BLaER1 treated with 17β-estradiol and CSF1 and Interleukin-3, amounts not matched to agents 10 nM and 100 nM (cell line): ENCODE measurements around the gene DTNBP1.
A peak's percentile ranks its signal among the peaks of the same experiment; 100 is the strongest.

Source experiments
- H3K27ac ChIP-seq, 11 experiments: shearing (Covaris generic); formaldehyde crosslinking; 2 replicates each; pipeline ENCODE4 v1.8.1; 2022
- H3K27me3 ChIP-seq, 11 experiments: shearing (Covaris generic); formaldehyde crosslinking; 2 replicates each; pipeline ENCODE4 v1.8.1; 2022
- H3K36me3 ChIP-seq, 11 experiments: shearing (Covaris generic); formaldehyde crosslinking; 2 replicates each; pipeline ENCODE4 v1.8.1; 2022
- H3K4me1 ChIP-seq, 10 experiments: shearing (Covaris generic); formaldehyde crosslinking; 2 replicates each; pipeline ENCODE4 v1.8.1; 2022
- H3K4me2 ChIP-seq, 11 experiments: shearing (Covaris generic); formaldehyde crosslinking; 2 replicates each; pipeline ENCODE4 v1.8.1; 2022
- H3K4me3 ChIP-seq, 10 experiments: shearing (Covaris generic); formaldehyde crosslinking; 2 replicates each; pipeline ENCODE4 v1.8.1; 2022
- H3K9ac ChIP-seq, 11 experiments: shearing (Covaris generic); formaldehyde crosslinking; 2 replicates each; pipeline ENCODE4 v1.8.1; 2022
- H3K9me3 ChIP-seq, 11 experiments: shearing (Covaris generic); formaldehyde crosslinking; replicated peaks in 1 of 11; 2 replicates each; pipeline ENCODE4 v1.8.1; 2022
- H4K20me1 ChIP-seq, 11 experiments: shearing (Covaris generic); formaldehyde crosslinking; 2 replicates each; pipeline ENCODE4 v1.8.1; 2022
- Cebpa-rat ChIP-seq, 11 experiments: shearing (Covaris generic); IDR thresholded peaks; 2 replicates each; pipeline ENCODE4 v1.8.1; 2022

DTNBP1 gene

DNA sequence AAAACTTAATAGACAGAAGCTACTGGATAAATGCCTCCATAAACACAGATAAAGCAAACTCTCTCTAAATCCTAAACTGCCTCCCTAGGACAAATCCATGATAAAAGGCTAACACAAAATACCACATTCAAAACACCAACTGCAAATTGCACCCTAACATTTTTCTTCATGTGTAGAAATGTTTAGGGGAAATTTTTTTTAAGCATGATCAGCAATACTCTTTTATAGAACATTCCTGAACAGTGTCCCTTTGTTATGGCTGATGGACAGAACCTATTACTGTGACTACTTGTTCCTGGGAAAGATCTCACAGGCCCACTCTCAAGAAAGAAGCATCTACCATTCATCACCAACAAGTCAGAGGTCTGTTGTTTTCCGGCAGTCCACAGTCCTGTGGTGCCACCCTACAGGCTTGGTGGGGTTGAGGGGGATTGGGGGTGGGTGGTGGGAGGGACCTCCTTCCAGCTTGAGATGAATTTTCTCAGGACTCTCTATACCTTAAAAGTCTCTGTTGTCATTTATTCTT lies 64.5 kb downstream of the DTNBP1 start:
- Histone ChIP-seq H3K4me3 (no peak overlapping the region), H3K9ac (no peak overlapping the region), H3K36me3 (peaks cover 17 to 61% (median 35%) of the 10 kb centered on the region in 11 experiments; a peak in 21 of 22 replicates), H3K4me1 (peaks cover 14 to 31% (median 20%) of the 10 kb centered on the region in 10 experiments; a peak in 18 of 20 replicates), H3K9me3 (no peaks in the 10 kb centered on the region), H4K20me1 (peaks cover 0 to 17% (median 0%) of the 10 kb centered on the region in 11 experiments; a peak in 4 of 22 replicates), H3K4me2 (no peak overlapping the region), H3K27ac (no peak overlapping the region), H3K27me3 (no peaks in the 10 kb centered on the region)
- no peak for TF ChIP-seq Cebpa-rat (IDR thresholded peaks at IDR 0.05)

GRCh38 chr6:15596186-15596896 lies 66.5 kb downstream of the DTNBP1 start:
- Histone ChIP-seq H3K4me2 (peak overlapping the region in 10 of 11 experiments; percentile 11 to 77 (median 39); a peak in 16 of 22 replicates), H3K4me1 (peaks cover 14 to 31% (median 20%) of the 10 kb centered on the region in 10 experiments; a peak in 18 of 20 replicates), H3K4me3 (no peak overlapping the region), H3K27me3 (no peaks in the 10 kb centered on the region), H4K20me1 (peaks cover 0 to 18% (median 0%) of the 10 kb centered on the region in 11 experiments; a peak in 4 of 22 replicates), H3K9ac (no peak overlapping the region), H3K27ac (peak overlapping the region in 3 of 11 experiments; percentile 11 to 35 (median 28); a peak in 4 of 22 replicates), H3K36me3 (peaks cover 7 to 57% (median 34%) of the 10 kb centered on the region in 11 experiments; a peak in 21 of 22 replicates), H3K9me3 (no peaks in the 10 kb centered on the region)
- TF ChIP-seq Cebpa-rat (IDR thresholded peaks at IDR 0.05) = no peak; a peak in 1 of 22 replicates

- Histone ChIP-seq H4K20me1 (peaks cover 0 to 18% (median 0%) of the 10 kb centered on the region in 11 experiments; a peak in 4 of 22 replicates), H3K27ac (peak overlapping the region in 3 of 11 experiments; percentile 11 to 35 (median 28); a peak in 4 of 22 replicates), H3K9ac (no peak overlapping the region), H3K4me2 (peak overlapping the region in 8 of 11 experiments; percentile 12 to 77 (median 50); a peak in 12 of 22 replicates), H3K9me3 (no peaks in the 10 kb centered on the region), H3K36me3 (peaks cover 4 to 55% (median 33%) of the 10 kb centered on the region in 11 experiments; a peak in 21 of 22 replicates), H3K27me3 (no peaks in the 10 kb centered on the region), H3K4me1 (peaks cover 14 to 31% (median 19%) of the 10 kb centered on the region in 10 experiments; a peak in 18 of 20 replicates), H3K4me3 (no peak overlapping the region)
- TF ChIP-seq Cebpa-rat (IDR thresholded peaks at IDR 0.05) = no peak
Measured at GRCh38 chr6:15595461-15596173, 67.2 kb downstream of the DTNBP1 start.

GRCh38 chr6:15594512-15595259 lies 68.1 kb downstream of the DTNBP1 start:
- Histone ChIP-seq H3K9me3 (no peaks in the 10 kb centered on the region), H3K9ac (no peak overlapping the region), H3K36me3 (peaks cover 0 to 55% (median 28%) of the 10 kb centered on the region in 11 experiments; a peak in 16 of 22 replicates), H3K4me3 (no peak overlapping the region), H3K27me3 (no peaks in the 10 kb centered on the region), H3K4me2 (peak overlapping the region in 2 of 11 experiments; percentile 62 to 77; a peak in 4 of 22 replicates), H3K27ac (no peak overlapping the region), H3K4me1 (peaks cover 8 to 32% (median 17%) of the 10 kb centered on the region in 10 experiments; a peak in 18 of 20 replicates), H4K20me1 (peaks cover 0 to 19% (median 0%) of the 10 kb centered on the region in 11 experiments; a peak in 4 of 22 replicates)
- no peak for TF ChIP-seq Cebpa-rat (IDR thresholded peaks at IDR 0.05)

DNA sequence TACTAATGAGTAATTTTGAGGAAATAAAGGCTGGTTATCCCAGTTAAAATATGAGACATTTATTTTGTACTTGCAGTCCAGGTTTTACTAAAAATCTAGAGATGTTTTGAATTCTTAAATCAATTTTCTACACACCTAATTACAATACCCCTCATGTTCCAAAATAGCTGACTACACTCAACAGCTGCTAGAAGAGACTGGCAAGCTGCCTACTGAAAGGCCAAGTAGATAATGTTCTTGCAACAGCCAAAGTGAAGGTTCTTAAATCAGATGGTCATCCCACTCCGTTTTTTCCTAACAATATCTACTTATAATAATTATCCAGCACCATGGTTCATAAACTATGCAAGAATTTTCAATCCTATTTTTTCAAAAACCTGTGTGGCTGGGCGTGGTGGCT lies 69.0 kb downstream of the DTNBP1 start:
- no peak for TF ChIP-seq Cebpa-rat (IDR thresholded peaks at IDR 0.05)
- H3K4me3 ChIP-seq = no peak overlapping the region
- no peak overlapping the region for H3K9ac ChIP-seq
- peaks cover 0 to 57% (median 27%) of the 10 kb centered on the region in 11 experiments; a peak in 16 of 22 replicates for H3K36me3 ChIP-seq
- no peak overlapping the region for H3K4me2 ChIP-seq
- peaks cover 0 to 28% (median 0%) of the 10 kb centered on the region in 11 experiments; a peak in 4 of 22 replicates for H4K20me1 ChIP-seq
- peaks cover 8 to 41% (median 17%) of the 10 kb centered on the region in 10 experiments; a peak in 18 of 20 replicates for H3K4me1 ChIP-seq
- no peak overlapping the region for H3K27ac ChIP-seq
- H3K9me3 ChIP-seq = 0 out of 22 replicates have a peak, but pooled peaks cover 0 to 4% (median 0%) of the 10 kb centered on the region in 11 experiments
- H3K27me3 ChIP-seq = no peaks in the 10 kb centered on the region

GRCh38 chr6:15592610-15593009 lies 70.2 kb downstream of the DTNBP1 start:
- peaks cover 0 to 60% (median 26%) of the 10 kb centered on the region in 11 experiments; a peak in 16 of 22 replicates for H3K36me3 ChIP-seq
- H4K20me1 ChIP-seq = peaks cover 0 to 31% (median 0%) of the 10 kb centered on the region in 11 experiments; a peak in 3 of 22 replicates
- no peak overlapping the region for H3K27ac ChIP-seq
- H3K4me2 ChIP-seq = no peak overlapping the region
- H3K4me3 ChIP-seq = no peak overlapping the region
- no peak for TF ChIP-seq Cebpa-rat (IDR thresholded peaks at IDR 0.05)
- no peak overlapping the region for H3K9ac ChIP-seq
- H3K27me3 ChIP-seq = no peaks in the 10 kb centered on the region
- H3K9me3 ChIP-seq = 0 out of 22 replicates have a peak, but pooled peaks cover 0 to 4% (median 0%) of the 10 kb centered on the region in 11 experiments
- H3K4me1 ChIP-seq = peaks cover 8 to 43% (median 17%) of the 10 kb centered on the region in 10 experiments; a peak in 18 of 20 replicates

DNA sequence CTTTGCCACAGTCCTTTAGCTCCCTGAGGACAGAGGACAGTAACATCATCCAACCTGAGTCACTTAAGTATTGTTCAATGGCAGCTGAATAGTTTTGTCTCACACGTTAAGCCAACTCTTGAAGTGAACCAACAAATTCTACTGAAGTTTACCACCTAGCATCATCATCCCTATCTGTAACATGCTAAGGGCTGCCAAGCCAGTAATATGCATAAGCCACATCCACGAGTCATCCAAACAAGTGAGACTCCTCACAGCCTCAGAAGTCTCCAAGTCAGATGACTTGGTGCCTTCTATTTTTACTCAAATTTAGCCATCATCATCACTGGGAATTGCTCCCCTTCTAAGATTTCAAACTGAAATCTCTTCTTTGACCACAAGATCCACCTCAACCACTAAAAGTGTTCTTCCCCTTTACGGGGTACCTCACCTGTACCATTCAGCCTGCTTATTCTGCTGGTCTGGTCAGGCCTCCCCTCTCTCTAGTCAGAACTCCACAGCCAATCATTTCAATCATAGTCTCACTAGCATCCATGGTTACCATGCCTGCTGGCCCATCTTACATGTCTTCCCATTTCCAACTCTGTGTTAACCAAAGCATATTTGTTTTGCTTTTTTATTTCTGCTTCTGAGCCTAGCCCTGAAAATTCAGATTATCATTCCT lies 73.7 kb downstream of the DTNBP1 start:
- peaks cover 0 to 44% (median 11%) of the 10 kb centered on the region in 11 experiments; a peak in 14 of 22 replicates for H3K36me3 ChIP-seq
- no peak overlapping the region for H3K4me3 ChIP-seq
- H3K27me3 ChIP-seq = no peaks in the 10 kb centered on the region
- 0 out of 22 replicates have a peak, but pooled peaks cover 0 to 4% (median 0%) of the 10 kb centered on the region in 11 experiments for H3K9me3 ChIP-seq
- peak overlapping the region in 2 of 11 experiments; percentile 8 to 51; a peak in 3 of 22 replicates for H3K4me2 ChIP-seq
- H3K4me1 ChIP-seq = peaks cover 0 to 25% (median 0%) of the 10 kb centered on the region in 10 experiments; a peak in 5 of 20 replicates
- H3K27ac ChIP-seq = no peak overlapping the region
- H3K9ac ChIP-seq = no peak overlapping the region
- H4K20me1 ChIP-seq = peaks cover 0 to 26% (median 0%) of the 10 kb centered on the region in 11 experiments; a peak in 2 of 22 replicates
- TF ChIP-seq Cebpa-rat (IDR thresholded peaks at IDR 0.05) = no peak
